Measurements from ENCODE around the gene PTHLH.
A peak's percentile ranks its signal among the peaks of the same experiment; 100 is the strongest.

The PTHLH gene

DNA sequence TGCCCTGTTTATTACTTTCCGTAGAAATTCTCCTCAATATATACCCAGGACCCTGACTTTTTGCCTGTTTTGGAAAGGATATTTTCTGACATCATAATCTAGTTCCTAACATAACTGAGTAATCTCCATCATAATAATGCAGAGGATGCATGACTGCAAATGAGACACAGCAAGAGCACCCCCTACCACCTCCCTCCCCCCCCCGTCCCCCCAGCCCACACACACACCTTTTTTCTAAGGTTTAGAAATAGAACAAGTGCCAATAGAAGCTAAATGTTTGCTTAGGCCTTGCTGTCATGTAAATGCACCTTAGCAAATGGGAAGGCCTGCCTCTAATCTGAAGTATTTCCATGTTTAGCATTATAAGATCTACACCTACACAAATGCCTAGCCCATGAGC lies at the start of gene PTHLH:
PTHLH (minus strand) TSS at position 13 of the 400 bp plus-strand sequence. CDS start 3,239 bp downstream, outside the sequence.
- no peak for DNase-seq (ENCODE audit: low spot score)

DNA sequence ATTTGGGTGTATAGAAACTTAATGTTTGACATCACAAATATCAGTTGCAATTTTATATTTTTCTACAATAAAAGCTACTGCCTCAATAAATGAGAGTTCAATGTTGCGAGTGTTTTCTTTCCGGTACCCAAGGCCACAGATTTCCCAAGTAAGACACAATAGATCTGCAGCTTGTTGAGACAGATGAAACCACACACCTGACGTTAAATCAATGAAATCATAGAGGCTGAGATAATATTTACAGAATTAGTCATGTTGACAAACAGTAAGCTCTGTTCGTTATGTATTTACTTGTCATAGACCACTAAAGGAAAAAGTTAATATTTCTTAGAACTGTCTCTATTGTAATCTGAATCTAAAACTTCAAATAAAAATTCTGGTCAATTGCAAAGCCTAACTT lies 49.2 kb upstream of the PTHLH start:
- DNase-seq (ENCODE audit: low spot score) = no peak

GRCh38 chr12:28017873-28018255 lies 45.3 kb upstream of the PTHLH start:
- no peak for DNase-seq (ENCODE audit: low spot score)

GRCh38 chr12:28017126-28017872 lies 44.8 kb upstream of the PTHLH start:
- no peak for DNase-seq (ENCODE audit: low spot score)

DNA sequence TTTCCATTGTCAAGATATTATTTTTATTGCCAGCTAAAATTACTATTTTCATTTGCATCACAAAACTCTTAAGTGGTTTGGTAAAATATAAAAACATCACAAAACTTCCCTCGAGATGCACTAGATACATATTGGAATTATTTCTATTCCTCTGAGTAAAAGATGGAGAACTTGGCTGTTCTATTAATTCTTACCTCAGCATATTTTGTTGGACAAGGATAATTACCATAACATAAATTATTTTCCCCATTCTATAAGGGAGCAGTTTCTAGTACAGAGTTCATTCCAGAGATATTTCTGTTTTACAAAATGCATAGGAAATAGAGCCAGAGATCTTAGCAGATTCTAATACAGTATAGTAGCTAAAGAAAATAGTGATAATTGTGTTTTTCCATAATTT lies 42.6 kb upstream of the PTHLH start:
- DNase-seq (ENCODE audit: low spot score) = no peak

DNA sequence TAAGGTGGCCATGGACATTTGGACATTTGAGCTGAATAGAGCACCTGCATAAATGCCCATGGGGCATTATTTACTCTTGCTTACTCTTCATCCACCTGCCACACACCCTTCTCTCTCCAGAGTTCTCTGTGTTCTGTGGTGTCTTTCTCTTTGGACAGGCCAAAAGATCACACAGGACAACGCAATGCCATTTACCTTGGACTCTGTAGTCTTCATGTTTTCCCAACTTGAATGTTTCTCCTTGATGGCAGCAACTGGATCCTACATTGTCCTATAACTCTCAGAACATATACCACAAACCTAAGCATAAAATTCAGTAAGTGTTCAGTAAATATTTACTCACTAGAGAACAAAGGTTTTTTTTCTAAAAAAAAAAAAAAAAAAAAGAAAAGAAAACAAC lies 41.7 kb upstream of the PTHLH start:
- no peak for DNase-seq (ENCODE audit: low spot score)

DNA sequence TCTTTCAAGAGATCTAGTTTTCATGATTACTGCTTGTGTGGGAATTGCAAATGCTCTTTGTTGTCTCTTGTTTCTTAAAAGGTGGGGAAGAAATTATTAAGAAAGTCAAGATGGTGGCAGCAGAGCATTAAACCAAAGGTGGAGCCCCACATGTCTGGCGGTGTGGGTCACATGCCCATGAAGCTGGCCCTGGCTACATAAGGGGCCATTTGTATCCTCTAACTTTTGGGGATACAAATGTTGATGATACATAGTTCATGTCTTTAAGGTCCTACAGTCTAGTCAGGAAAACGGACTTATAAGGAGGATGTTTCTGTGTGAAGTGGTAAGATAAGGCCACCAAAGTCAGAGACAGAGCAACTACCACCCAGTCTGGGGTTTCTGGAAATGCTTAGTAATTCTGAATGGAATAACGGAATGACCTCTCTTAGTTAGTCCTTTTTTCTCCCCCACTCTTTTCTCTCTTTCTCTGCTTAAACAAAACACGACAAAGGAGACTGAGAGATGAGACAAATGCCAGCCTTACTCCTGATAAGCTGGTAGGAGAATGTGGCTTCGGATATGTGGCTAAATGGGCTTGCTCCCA lies 39.9 kb upstream of the PTHLH start:
- DNase-seq (ENCODE audit: low spot score) = no peak

- no peak for DNase-seq (ENCODE audit: low spot score)
Observed at GRCh38 chr12:28010036-28010435, 37.5 kb upstream of the PTHLH start.

GRCh38 chr12:27999970-28000369 lies 27.4 kb upstream of the PTHLH start:
- DNase-seq (ENCODE audit: low spot score) = no peak

GRCh38 chr12:27999521-27999920 lies 27.0 kb upstream of the PTHLH start:
- DNase-seq (ENCODE audit: low spot score) = no peak

DNA sequence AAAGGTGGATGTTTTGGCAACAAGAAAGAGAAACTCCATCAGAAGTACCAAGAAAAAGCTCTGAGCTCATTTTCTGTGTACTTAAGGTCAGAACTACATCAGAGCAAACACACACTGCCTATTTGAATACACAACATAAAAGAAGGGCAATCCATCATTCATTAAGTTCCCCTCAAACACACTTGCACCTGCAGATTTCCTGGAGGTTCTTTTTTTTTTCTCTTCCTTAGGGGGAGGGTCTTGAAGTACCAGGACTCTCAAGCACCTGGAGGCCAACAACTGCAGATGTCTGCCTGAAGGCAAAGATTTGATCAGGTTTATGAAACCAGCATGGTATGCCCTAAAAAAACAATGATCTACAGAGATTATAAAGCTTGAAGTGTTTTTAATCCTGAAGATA lies 26.1 kb upstream of the PTHLH start:
- no peak for DNase-seq (ENCODE audit: low spot score)

GRCh38 chr12:27998170-27998569 lies 25.6 kb upstream of the PTHLH start:
- no peak for DNase-seq (ENCODE audit: low spot score)

DNA sequence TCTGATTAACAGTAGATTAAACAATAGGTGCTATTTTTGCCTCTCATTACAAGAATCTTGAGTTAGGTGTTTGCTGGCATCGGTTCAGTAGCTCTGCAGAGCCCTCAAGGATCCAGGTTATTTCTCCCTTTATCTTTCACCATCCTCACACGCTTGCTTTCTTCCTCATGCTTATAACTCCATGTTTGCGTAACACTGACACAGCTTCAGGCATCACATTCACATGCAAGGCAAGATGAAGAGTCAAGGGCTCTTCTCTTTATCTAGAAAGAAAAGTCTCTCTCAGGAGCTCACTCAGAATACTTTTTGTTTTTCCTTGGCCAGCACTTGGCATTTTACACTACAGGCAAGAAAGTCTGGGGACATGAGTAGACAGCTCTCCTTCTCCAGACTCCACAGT lies 24.2 kb upstream of the PTHLH start:
- DNase-seq (ENCODE audit: low spot score) = no peak

DNA sequence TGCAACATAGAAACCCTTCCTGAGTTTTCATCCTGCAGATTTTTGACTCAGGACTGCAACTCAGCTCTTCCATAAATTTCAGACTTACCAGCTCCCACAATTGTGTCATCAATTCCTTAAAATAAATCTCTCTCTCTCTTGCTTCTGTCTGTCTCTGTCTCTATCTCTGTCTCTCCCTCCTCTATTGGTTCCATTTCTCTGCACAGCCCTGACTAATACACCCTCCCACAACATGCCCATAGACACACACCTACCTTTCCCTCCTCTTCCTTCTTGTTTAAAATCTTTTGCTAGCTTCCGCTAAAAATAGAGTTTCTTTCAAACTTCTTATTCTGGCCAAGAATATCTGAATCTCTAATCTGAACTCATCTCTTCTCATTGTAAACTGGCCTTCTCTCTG lies 22.9 kb upstream of the PTHLH start:
- DNase-seq (ENCODE audit: low spot score) = no peak

DNA sequence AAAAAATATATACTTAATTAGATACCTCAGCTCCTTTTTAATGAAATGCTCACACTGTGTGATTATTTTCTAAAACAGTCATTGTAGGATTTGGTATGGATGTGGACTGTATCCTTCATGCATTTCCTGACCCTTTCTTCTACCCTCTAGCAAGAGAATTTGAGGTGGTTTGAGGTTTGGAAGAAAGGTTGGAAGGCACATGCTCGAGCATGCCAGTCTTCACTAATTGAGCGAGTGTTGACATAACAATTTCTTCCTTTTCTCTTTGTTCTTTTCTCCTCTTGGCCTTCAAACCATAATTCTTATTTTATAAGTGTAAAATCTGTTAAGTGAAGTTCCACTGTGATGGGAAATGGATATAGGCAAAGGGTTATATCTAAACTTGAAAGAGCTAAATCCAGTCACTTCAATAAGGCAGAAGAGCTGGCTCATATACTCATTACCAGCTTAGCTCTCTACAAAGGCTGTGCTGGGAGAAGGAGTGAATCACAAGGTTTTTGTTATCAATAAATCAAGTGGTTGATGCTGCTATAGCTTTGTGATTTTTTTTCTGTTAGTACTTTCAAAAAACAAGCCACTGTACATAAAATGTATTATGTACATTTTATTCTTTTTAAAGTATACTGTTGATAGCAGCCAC lies 16.2 kb upstream of the PTHLH start:
- no peak for DNase-seq (ENCODE audit: low spot score)

DNA sequence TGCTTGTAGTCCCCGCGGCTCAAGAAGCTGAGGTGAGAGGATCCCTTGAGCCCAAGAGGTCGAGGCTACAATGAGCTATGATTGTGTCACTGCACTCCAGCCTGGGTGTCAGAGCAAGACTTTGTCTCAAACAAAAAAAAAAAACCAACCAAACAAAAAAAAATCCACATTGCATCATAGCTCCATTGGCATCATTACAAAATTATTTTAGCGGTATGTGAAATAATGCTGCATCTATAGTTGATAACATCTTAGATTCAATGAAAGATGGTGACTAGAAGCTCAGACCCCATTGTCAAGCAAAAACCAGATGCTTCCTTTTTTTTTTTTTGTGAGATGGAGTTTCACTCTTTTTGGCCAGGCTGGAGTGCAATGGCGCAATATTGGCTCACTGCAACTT lies 14.8 kb upstream of the PTHLH start:
- DNase-seq (ENCODE audit: low spot score) = no peak

- DNase-seq (ENCODE audit: low spot score) = no peak
Observed at GRCh38 chr12:27984275-27984674, 11.7 kb upstream of the PTHLH start.

GRCh38 chr12:27982951-27983350 lies 10.4 kb upstream of the PTHLH start:
- DNase-seq (ENCODE audit: low spot score) = no peak

DNA sequence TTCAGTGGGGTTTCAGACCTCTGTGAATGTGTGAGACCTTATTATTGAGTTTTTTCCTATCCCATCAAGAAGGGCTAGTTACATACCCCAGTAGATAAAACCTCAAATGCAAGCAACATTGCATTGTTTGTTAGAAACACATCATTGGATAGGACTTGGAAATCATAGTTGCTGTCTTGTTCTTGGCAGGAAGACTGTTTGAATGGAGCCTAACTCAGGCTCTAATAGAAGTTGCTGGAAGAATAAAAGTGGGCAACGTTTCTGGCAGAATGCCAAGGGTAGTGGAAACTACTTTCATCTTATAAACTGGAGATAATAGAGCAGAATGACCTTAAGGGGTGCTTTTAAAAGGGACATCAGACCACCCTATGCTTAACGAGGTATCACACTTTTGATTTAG lies 9.9 kb upstream of the PTHLH start:
- no peak for DNase-seq (ENCODE audit: low spot score)

- DNase-seq (ENCODE audit: low spot score) = no peak
Observed at GRCh38 chr12:27981874-27982273, 9.3 kb upstream of the PTHLH start.

DNA sequence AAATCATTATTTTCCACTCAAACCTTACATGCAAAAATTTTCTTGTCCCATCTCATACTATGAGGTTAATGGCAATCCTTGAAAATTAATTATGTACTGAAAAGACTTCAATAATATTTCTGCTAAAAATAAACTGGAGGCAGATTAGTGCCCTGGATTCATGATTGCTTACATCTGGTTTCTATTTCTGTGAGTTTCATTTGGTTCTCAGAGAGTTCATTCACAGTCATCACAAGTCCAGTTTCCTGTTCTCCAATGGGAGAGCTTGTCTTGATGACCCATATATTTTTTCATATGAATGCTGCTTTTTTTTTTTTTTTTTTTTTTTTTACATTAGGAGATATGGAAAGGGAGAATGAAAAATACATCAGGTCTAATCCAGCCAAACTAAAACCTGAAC lies 6.6 kb upstream of the PTHLH start:
- no peak for DNase-seq (ENCODE audit: low spot score)

GRCh38 chr12:27975222-27976136 lies 2.9 kb upstream of the PTHLH start:
- DNase-seq (ENCODE audit: low spot score) = peak; percentile 73

Data from D341Med (cell line).